Muscle of leg (tissue), 11 donors: Measurements from ENCODE around the gene SHLD1. TPM values are rescaled to one million over a fixed set of nuclear protein-coding genes. Genes with fewer than 3 reads are reported as not detected.
"Not testable (repeated sequence)": the region's sequence is repeated elsewhere in the genome, so short reads cannot be mapped to it uniquely, and the experiment has no call there.

Experiments
- DNase-seq: peaks from one replicate; pipeline ENCODE4 v3.0.0; 2013
- H3K27ac ChIP-seq: one replicate; pipeline ENCODE4 v1.5.1; 2013; ENCODE audit warnings: mild to moderate bottlenecking, low read length, control low read depth
- H3K27me3 ChIP-seq: one replicate; pipeline ENCODE4 v1.6.1; 2013; ENCODE audit warnings: low read length; ENCODE audit not compliant: control insufficient read depth, insufficient read depth
- H3K36me3 ChIP-seq: one replicate; pipeline ENCODE4 v1.6.1; 2013; ENCODE audit warnings: low read length; ENCODE audit not compliant: control insufficient read depth, insufficient read depth
- H3K4me1 ChIP-seq: one replicate; pipeline ENCODE4 v1.6.1; 2013; ENCODE audit warnings: low read length; ENCODE audit not compliant: control insufficient read depth, insufficient read depth
- H3K4me3 ChIP-seq: one replicate; pipeline ENCODE4 v1.5.1; 2013; ENCODE audit warnings: low read length, control low read depth
- H3K9me3 ChIP-seq: replicated peaks from 2 replicates; pipeline ENCODE4 v1.6.1; 2013; ENCODE audit warnings: low read depth, low read length; ENCODE audit not compliant: control insufficient read depth
- WGBS: methylation state at CpG from one replicate; pipeline ENCODE4 v1.1.5; 2013; ENCODE audit warnings: missing lambda C conversion rate; ENCODE audit not compliant: insufficient coverage; 5-methylcytosine and 5-hydroxymethylcytosine counted together
- polyA plus RNA-seq, 8 donors: library from polyadenylated mRNA; unstranded; fragments of 120-200 nt; gene quantifications; one replicate each; pipeline versions ENCODE4 v1.2.1 to v1.2.3, GENCODE V29; 2013; ENCODE audit warnings: inconsistent platforms in 1 of 8, low replicate concordance in 1 of 8; ENCODE audit not compliant: insufficient read length in 8 of 8, insufficient read depth in 1 of 8
- total RNA-seq: library from RNA; stranded (reverse); fragments of 120-200 nt; gene quantifications from one replicate; pipeline ENCODE4 v1.2.4, GENCODE V29; 2013

SHLD1 gene
- total and polyA plus RNA-seq, 9 donors, result 4.3 to 8.0 (median 6.1) TPM

DNA sequence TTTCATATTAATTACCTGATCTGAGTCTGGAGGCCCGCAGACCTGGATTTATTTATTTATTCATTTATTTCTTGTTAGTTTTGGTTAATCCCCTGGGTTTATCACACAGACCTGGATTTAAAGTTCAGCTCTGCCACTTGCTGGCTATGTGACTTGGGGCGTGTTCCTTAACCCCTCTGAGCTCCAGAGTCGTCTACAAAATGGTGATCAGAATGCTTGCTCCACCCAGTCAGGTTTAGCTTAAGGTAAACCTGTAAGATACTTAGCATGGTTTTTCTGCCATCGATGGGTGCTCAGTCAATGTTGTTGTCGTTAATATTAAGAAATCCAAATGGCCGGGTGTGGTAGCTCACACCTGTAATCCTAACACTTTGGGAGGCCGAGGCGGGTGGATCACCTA is 23.4 kb downstream of the SHLD1 start:
- Histone ChIP-seq H3K4me1 (no peaks in the 10 kb centered on the region), H3K4me3 (no peak overlapping the region), H3K36me3 (peaks cover 14% of the 10 kb centered on the region), H3K9me3 (no peaks in the 10 kb centered on the region), H3K27ac (no peak overlapping the region), H3K27me3 (no peaks in the 10 kb centered on the region)
- WGBS, result 93% methylated on average over 3 of the region's 8 CpGs
- DNase-seq, result no peak

DNA sequence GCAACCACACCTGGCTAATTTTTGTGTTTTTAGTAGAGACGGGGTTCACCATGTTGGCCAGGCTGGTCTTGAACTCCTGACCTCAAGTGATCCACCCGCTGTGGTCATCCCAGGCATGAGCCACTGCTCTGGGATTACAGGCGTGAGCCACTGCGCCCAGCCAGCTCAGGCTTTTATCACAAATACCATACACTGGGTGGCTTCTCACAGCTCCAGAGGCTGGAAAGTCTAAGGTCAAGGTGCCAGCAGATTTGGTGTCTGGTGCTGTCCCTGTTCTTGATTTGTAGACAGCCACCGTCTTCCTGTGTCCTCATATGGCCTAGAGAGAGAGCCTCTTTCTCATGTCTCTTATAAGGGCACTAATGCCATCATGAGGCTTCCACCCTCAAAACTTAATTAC is 25.9 kb downstream of the SHLD1 start:
- Histone ChIP-seq H3K36me3 (peaks cover 14% of the 10 kb centered on the region), H3K4me1 (no peaks in the 10 kb centered on the region), H3K27ac (no peak overlapping the region), H3K9me3 (no peaks in the 10 kb centered on the region), H3K27me3 (no peaks in the 10 kb centered on the region), H3K4me3 (no peak overlapping the region)
- DNase-seq, result no peak
- 80% methylated on average over 4 of the region's 5 CpGs for WGBS

DNA sequence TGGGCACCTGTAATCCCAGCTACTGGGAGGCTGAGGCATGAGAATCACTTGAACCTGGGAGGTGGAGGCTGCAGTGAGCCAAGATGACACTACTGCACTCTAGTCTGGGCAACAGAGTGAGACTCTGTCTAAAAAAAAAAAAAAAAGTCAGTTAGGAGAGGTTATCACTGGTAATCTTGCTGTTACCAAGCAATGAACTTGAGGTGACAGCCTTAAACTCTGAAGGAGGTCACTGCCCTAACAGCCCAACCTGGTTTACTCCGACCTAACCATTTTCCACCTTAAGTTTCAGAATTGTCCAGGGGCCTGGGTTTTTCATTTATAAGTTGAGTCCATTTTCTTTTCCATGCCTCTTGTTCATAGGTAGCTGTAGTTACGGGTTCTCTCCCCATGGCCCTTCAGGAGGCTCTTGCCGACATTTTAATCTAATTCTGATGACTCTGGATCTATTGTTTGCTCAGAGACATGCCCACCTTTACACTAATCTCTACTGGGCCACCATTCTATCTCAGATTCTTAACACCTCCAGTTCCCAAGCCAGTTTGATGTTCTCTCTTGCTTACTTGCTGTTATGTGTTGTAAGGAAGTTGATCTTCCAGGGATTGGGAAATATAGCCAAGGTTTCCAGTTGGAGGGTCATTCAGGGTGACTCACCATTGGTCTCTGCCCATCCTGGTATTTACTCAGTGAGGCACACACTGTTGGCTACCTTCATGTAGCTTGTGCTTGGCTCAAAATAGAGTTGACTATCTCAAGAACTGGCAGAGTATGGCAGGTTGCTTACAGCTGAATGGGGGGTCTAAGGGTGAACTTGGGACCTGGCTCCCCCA is 29.1 kb downstream of the SHLD1 start:
- H3K9me3 ChIP-seq, result no peaks in the 10 kb centered on the region
- DNase-seq, result no peak
- WGBS, result 100% methylated on average over 1 of the region's 3 CpGs
- H3K4me3 ChIP-seq, result no peak overlapping the region
- peaks cover 15% of the 10 kb centered on the region for H3K36me3 ChIP-seq
- H3K27ac ChIP-seq, result no peak overlapping the region
- no peaks in the 10 kb centered on the region for H3K27me3 ChIP-seq
- H3K4me1 ChIP-seq, result no peaks in the 10 kb centered on the region

DNA sequence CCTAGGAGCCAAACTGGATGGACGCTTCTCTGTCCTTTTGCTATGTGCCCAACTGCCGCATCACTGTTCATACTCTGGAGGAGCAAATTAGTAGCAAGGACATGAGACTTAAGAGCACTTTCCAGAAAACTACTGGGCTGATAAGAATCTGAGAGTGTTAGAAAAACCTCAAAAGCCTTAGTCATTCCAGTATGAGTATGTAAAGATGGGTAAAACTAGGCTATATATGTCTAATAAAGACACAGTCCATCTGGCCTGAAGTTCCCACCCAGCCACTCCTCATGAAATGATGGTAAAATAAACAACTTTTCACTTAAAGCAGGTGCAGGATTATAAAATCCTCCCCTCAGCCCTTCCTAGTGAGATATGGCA is 30.6 kb downstream of the SHLD1 start:
- Histone ChIP-seq H3K27ac (no peak overlapping the region), H3K27me3 (no peaks in the 10 kb centered on the region), H3K4me1 (no peaks in the 10 kb centered on the region), H3K4me3 (no peak overlapping the region), H3K36me3 (peaks cover 13% of the 10 kb centered on the region), H3K9me3 (no peaks in the 10 kb centered on the region)
- WGBS, result no CpG with 5 or more reads among the region's 2 CpGs
- no peak for DNase-seq

DNA sequence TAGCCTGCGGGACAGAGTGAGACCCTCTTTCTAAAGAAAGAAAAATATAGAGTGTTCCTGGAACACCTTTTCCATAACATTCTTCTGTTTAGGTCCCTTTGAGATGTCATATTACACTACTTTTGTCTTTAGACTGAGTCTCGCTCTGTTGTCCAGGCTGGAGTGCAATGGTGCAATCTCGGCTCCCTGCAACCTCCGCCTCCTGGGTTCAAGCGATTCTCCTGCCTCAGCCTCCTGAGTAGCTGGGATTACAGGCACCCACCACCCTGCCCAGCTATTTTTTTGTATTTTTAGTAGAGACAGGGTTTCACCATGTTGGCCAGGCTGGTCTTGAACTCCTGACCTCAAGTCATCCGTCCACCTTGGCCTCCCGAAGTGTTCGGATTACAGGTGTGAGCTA is 31.2 kb downstream of the SHLD1 start:
- not testable (repeated sequence) for DNase-seq, H3K27me3 ChIP-seq, H3K27ac ChIP-seq

DNA sequence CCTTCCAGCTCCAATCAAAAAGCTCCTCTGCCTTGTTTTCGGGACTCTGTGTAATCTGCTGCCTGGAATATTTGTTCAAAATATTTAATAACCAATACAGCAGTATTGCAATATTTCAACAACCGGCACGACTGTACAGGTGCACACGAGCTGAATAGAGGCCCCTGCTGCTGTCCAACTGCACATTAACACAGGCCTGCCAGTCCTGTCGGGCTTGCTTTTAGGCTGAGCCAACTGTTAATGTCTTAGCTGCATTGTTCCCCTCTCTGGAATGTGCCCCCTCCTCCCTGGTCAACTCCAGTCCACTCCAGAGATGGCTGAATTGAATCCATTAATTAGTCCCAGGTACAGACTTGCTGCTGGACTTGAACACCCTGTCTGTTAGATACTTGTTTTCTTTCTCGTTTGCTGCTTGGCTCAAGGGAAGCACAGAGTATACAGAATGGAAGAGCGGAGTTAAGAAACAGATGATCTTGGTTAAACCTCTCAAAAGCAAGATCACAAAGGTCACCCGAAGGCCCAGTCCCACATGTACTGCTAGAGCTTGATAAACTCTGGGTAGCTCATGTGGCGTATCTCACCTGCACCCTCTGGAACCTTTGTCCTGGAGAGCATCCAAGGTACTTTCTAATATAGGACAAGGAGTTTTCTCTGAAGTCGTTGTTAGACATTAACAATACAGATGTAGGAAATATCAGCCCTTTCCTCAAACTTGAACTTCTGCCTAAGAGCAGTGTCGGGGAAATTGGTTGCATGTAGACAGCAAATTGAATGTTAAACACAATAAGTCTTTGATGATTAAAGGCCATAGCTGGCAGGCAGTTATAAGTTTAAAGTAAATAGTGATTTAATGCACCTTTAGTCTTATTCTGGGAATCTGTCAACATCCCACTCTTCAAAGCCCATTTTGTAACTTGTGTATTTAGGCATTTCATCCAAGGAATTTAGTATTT is 31.9 kb downstream of the SHLD1 start:
- H3K4me3 ChIP-seq, result no peak overlapping the region
- no peaks in the 10 kb centered on the region for H3K9me3 ChIP-seq
- no peak for DNase-seq
- peaks cover 10% of the 10 kb centered on the region for H3K36me3 ChIP-seq
- no peaks in the 10 kb centered on the region for H3K27me3 ChIP-seq
- WGBS, result 20% methylated on average over 5 of the region's 11 CpGs
- peaks cover 1% of the 10 kb centered on the region for H3K4me1 ChIP-seq
- H3K27ac ChIP-seq, result no peak overlapping the region

More for the DNA sequence above, 31.2 kb downstream of the SHLD1 start:
- 85% methylated on average over 6 of the region's 8 CpGs for WGBS
- peaks cover 13% of the 10 kb centered on the region for H3K36me3 ChIP-seq
- H3K4me3 ChIP-seq, H3K9me3 ChIP-seq, H3K4me1 ChIP-seq: not testable (repeated sequence)

DNA sequence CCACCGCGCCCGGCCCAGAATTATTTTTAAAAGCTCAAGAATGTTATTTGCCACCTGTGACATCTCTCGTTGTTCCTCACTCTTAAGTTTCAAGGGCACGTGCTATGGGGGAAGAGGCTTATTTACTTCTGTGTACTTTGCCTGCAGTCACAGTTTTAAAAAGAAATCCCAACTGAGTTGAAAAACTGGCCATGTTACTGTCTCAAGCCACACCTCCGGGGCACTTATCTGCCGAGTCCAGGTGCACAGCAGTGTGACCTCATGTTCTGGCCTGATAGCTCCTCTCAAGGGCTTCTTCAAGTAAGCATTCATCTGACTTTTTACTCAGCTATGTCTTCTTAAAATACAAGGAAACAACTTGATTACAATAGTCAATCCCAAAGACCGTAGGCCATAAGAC is 34.5 kb downstream of the SHLD1 start:
- Histone ChIP-seq H3K27me3 (no peaks in the 10 kb centered on the region), H3K36me3 (peaks cover 6% of the 10 kb centered on the region), H3K9me3 (no peaks in the 10 kb centered on the region), H3K4me1 (peaks cover 6% of the 10 kb centered on the region), H3K27ac (no peak overlapping the region), H3K4me3 (no peak overlapping the region)
- DNase-seq, result no peak
- 39% methylated on average over 3 of the region's 8 CpGs for WGBS

DNA sequence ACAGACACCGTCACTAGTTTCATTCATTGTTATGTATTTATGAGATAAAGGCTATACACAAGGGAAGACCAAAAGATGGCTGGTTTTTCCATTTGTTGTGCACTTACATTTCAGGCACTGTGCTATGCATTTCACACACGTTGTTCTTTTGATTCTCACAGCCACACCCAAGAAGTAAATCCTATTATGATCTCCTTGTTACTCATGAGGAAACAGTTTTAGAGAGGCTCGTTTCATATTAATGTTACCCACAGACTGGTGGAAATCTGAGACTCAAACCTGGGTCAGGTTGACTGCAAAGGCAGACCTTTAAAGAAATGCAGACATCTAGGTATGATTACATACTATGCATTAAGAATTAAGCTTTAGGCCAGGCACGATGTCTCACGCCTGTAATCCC is 34.9 kb downstream of the SHLD1 start:
- Histone ChIP-seq H3K9me3 (no peaks in the 10 kb centered on the region), H3K4me1 (peaks cover 6% of the 10 kb centered on the region), H3K27ac (no peak overlapping the region), H3K27me3 (no peaks in the 10 kb centered on the region), H3K4me3 (no peak overlapping the region), H3K36me3 (peaks cover 6% of the 10 kb centered on the region)
- DNase-seq, result no peak
- no CpG with 5 or more reads among the region's 5 CpGs for WGBS

DNA sequence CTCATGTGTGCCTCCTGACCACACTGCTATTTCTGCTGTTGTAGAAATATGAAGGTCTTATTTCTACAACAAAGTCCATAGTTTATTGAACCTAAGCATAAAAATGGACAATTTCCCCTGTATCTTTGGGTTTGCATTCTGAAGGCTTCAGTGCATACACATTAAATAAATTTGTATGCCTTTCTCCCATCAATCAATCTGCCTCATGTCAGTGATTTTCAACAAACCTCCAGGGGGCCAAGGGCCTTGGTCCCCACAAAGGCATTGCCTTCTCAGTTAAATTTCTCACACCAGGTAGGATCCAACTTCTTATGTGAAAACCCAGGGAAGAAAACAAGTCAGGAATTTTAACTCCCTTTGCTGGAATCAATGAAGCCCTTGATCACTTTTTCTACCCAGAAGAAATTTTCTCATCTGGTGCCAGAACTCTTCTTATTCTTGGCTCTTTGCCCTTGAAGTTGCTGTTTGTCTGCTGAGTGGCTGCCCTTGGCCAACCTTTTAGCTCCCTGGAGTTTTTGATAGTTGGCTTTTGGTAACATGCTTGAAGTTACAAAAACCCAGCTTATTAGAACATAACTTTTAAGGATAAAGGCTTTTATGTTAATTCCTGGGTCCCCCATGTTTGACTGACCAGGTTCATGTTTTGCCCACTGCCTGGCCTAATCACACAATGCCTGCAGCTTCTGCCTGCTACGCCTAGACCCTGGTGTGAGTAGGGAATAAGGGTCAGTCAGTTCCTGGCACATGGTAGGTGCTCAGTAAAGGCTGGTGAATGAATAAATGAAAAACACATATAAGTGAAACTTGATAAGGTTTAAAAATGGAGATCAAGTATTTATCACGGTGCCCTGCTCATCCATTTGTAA is 37.0 kb downstream of the SHLD1 start:
- Histone ChIP-seq H3K4me1 (peaks cover 6% of the 10 kb centered on the region), H3K9me3 (no peaks in the 10 kb centered on the region), H3K4me3 (no peak overlapping the region), H3K27me3 (no peaks in the 10 kb centered on the region), H3K27ac (no peak overlapping the region), H3K36me3 (peaks cover 2% of the 10 kb centered on the region)
- peak; percentile 46 for DNase-seq
- WGBS, result no CpG with 5 or more reads among the region's 2 CpGs

DNA sequence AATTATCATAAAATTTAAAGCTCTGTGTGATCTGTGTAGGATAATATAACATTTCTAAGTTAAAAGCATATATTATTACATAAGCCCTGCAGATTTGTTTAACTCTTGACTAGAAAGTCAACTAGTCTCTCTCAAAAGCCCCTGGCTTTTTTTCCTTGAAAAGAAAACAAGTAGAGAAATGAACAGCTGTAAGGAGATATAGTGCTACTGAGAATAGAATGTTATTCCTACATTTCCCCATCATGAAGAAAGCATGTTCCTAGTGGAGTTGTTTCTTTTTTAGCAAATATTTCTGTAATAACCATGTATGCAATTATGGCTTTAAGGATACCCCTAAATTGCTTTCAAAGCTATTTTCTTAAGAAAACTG is 37.6 kb downstream of the SHLD1 start:
- no peak overlapping the region for H3K4me3 ChIP-seq
- peaks cover 6% of the 10 kb centered on the region for H3K4me1 ChIP-seq
- H3K36me3 ChIP-seq, result peaks cover 2% of the 10 kb centered on the region
- H3K27me3 ChIP-seq, result no peaks in the 10 kb centered on the region
- H3K9me3 ChIP-seq, result no peaks in the 10 kb centered on the region
- DNase-seq, result no peak
- no peak overlapping the region for H3K27ac ChIP-seq
